GM23248 (cell line): ENCODE results near the gene ALDH16A1.

Experiments
- EZH2 ChIP-seq: fragments of 200-600 bp; sonication (generic); IDR thresholded peaks from 2 replicates; pipeline ENCODE4 v1.6.1; 2018; ENCODE audit warnings: antibody characterized with exemption, mild to moderate bottlenecking; ENCODE audit not compliant: insufficient read depth, poor library complexity, severe bottlenecking
- EZH2phosphoT487 ChIP-seq: fragments of 200-600 bp; sonication (generic); IDR thresholded peaks from 2 replicates; pipeline ENCODE4 v1.6.1; 2018; ENCODE audit warnings: antibody characterized with exemption, moderate library complexity, mild to moderate bottlenecking, low read depth; ENCODE audit not compliant: insufficient read depth

DNA sequence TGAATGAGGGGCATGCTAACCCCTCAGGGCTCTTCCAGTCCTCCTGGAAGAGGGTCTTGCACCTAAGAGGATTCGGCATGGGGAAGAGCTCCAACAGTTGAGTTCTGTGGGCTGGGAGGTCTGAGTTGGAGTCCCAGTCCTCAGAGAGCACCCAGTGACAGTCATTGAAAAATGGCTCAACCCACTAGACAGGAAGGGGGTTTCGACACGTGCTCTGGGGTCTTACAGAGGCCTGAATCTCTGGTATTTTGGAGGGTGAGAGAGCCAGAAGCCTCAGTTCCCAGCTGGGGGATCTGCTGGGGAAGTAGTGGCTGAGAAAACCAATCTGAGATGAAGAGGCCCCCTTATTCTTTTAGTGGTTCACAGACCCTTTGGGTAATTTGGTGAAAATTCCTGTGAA is 38.8 kb upstream of the ALDH16A1 start:
- TF ChIP-seq EZH2 (no peak), EZH2phosphoT487 (no peak)
